ENCODE data around the gene CACNA1H. TPM values are rescaled to one million over a fixed set of nuclear protein-coding genes. Genes with fewer than 3 reads are reported as not detected.

CACNA1H gene
- total RNA-seq, 1 donor from 2014 or later = 6.7 TPM

DNA sequence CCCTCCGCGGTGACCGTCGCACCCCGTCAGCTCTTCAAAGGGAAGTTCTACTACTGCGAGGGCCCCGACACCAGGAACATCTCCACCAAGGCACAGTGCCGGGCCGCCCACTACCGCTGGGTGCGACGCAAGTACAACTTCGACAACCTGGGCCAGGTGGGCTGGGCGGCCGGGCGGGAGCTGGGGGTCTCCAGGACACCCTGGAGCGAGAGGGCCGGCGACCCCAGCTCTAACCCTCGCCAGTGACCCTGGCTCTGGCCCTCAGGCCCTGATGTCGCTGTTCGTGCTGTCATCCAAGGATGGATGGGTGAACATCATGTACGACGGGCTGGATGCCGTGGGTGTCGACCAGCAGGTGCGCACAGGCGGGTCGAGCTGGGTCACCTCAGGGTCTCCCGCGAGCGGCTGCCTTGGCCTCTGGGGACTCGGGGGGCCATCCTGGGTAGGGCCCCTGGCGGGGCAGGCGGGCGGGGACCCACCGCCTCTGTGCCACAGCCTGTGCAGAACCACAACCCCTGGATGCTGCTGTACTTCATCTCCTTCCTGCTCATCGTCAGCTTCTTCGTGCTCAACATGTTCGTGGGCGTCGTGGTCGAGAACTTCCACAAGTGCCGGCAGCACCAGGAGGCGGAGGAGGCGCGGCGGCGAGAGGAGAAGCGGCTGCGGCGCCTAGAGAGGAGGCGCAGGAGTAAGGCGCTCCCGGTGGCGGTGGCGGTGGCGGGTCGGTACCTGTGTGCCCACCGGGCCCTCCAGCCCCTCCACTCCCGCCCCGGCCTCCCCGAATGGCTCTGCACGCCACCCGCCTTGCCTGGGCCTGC lies 58.8 kb downstream of the CACNA1H start:
- no peak for DNase-seq (ENCODE audit: low read depth)
- TF ChIP-seq, protein P1, sequence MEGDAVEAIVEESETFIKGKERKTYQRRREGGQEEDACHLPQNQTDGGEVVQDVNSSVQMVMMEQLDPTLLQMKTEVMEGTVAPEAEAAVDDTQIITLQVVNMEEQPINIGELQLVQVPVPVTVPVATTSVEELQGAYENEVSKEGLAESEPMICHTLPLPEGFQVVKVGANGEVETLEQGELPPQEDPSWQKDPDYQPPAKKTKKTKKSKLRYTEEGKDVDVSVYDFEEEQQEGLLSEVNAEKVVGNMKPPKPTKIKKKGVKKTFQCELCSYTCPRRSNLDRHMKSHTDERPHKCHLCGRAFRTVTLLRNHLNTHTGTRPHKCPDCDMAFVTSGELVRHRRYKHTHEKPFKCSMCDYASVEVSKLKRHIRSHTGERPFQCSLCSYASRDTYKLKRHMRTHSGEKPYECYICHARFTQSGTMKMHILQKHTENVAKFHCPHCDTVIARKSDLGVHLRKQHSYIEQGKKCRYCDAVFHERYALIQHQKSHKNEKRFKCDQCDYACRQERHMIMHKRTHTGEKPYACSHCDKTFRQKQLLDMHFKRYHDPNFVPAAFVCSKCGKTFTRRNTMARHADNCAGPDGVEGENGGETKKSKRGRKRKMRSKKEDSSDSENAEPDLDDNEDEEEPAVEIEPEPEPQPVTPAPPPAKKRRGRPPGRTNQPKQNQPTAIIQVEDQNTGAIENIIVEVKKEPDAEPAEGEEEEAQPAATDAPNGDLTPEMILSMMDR (IDR thresholded peaks at IDR 0.05; ENCODE audit: insufficient read depth, low read length, poor library complexity, severe bottlenecking) = no peak
- Histone ChIP-seq H3K36me3 (ENCODE audit: control insufficient read depth, insufficient read depth, low read length) (no peaks in the 10 kb centered on the region), H3K4me3 (ENCODE audit: low read depth, low read length) (no peak overlapping the region), H3K27me3 (ENCODE audit: control insufficient read depth, insufficient read depth, low read length) (no peaks in the 10 kb centered on the region)

DNA sequence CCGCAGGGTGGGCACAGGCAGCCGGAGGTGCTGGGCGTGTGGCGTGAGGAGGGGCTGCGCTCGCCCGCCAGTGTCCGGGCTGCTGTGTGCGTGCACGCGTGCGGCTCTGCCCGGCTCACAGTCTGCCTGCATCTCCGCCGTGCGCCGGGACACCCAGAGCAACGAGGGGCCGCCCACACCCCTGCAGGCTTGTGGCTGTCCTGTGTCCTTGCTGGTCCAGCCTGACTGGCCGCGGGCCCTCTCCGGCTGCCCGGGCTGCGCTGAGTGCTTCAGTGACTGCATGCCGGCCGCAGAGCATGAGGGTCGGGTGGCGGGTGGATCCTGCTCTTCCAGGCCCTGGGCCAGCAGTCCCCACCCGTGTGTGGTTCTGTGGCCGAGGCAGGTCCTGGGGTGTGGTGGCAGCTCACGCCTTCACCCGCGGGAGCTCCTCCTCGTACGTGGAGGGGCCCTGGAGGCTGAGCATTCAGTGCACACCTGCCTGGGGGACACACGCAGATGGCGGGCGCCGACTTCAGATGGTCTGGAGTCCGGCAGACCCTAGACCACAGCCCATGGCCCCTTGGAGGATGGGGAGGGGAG lies 59.8 kb downstream of the CACNA1H start:
- H3K36me3 ChIP-seq (ENCODE audit: control insufficient read depth, insufficient read depth, low read length) = no peaks in the 10 kb centered on the region
- no peak for DNase-seq (ENCODE audit: low read depth)
- no peaks in the 10 kb centered on the region for H3K27me3 ChIP-seq (ENCODE audit: control insufficient read depth, insufficient read depth, low read length)
- H3K4me3 ChIP-seq (ENCODE audit: low read depth, low read length) = no peak overlapping the region
- TF ChIP-seq, protein P1 (IDR thresholded peaks at IDR 0.05; ENCODE audit: insufficient read depth, low read length, poor library complexity, severe bottlenecking) = no peak

DNA sequence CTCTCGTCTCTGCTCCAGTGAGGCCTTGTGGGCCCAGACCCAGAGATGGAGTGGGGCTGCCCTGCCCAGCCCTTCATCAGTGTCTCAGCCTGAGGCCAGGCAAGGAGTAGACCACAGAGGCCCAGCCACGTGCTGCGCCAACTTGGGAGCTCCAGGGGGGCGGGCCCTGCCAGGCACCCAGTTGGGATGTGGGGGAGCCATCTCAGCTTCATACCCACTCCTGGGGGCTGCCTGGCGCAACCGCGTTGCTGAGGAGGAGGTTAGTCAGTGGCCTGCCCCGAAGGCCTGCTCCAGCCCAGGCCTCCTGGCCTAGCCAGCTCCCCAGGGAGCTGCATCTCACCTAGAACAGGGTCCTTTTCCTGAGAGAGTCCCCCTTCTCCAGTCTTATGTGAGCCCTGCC lies 60.3 kb downstream of the CACNA1H start:
- no peaks in the 10 kb centered on the region for H3K27me3 ChIP-seq (ENCODE audit: control insufficient read depth, insufficient read depth, low read length)
- TF ChIP-seq, protein P1 (IDR thresholded peaks at IDR 0.05; ENCODE audit: insufficient read depth, low read length, poor library complexity, severe bottlenecking) = no peak
- no peaks in the 10 kb centered on the region for H3K36me3 ChIP-seq (ENCODE audit: control insufficient read depth, insufficient read depth, low read length)
- no peak for DNase-seq (ENCODE audit: low read depth)
- no peak overlapping the region for H3K4me3 ChIP-seq (ENCODE audit: low read depth, low read length)

DNA sequence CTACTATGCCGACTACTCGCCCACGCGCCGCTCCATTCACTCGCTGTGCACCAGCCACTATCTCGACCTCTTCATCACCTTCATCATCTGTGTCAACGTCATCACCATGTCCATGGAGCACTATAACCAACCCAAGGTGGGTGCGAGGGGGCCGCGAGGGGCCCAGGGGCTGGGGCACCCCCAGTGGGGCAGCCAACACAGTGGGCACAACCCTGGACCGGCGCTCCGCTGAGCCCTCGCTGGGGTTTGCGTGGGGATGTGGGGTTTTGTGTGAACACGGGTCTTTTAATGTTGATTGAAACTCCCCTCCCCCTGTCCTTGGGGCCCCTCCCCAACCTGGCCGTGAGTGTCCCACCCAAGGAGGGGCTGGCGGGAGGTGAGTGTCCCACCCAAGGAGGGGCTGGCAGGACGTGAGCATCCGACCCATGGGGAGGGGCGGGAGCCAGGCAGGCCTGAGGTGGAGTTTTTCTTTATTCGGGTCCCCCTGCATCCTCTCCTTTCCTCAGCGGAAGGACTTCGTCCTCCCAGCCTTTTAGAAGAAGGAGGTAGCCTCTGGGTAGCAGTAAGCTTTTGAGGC lies 61.0 kb downstream of the CACNA1H start:
- Histone ChIP-seq H3K4me3 (ENCODE audit: low read depth, low read length) (no peak overlapping the region), H3K36me3 (ENCODE audit: control insufficient read depth, insufficient read depth, low read length) (no peaks in the 10 kb centered on the region)
- TF ChIP-seq, protein P1 (IDR thresholded peaks at IDR 0.05; ENCODE audit: insufficient read depth, low read length, poor library complexity, severe bottlenecking) = no peak

DNA sequence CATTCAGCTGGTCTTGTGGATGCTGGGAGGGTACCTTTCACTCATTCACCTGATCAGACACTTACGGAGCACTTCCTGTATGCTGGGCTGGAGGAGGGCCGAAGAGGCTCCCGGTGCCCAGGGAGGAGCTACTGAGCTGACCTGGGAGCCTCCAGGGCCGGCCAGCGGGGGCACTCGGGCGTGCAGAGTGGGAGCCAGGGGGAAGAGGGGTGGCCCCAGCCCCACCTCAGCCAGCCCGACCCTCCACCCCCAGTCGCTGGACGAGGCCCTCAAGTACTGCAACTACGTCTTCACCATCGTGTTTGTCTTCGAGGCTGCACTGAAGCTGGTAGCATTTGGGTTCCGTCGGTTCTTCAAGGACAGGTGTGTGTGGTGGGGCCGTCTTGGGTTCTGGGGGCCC lies 61.8 kb downstream of the CACNA1H start:
- H3K4me3 ChIP-seq (ENCODE audit: low read depth, low read length) = no peak overlapping the region
- no peaks in the 10 kb centered on the region for H3K36me3 ChIP-seq (ENCODE audit: control insufficient read depth, insufficient read depth, low read length)
- no peak for DNase-seq (ENCODE audit: low read depth)
- no peaks in the 10 kb centered on the region for H3K27me3 ChIP-seq (ENCODE audit: control insufficient read depth, insufficient read depth, low read length)
- TF ChIP-seq, protein P1 (IDR thresholded peaks at IDR 0.05; ENCODE audit: insufficient read depth, low read length, poor library complexity, severe bottlenecking) = no peak

More for the DNA sequence above, 61.0 kb downstream of the CACNA1H start:
- no peaks in the 10 kb centered on the region for H3K27me3 ChIP-seq (ENCODE audit: control insufficient read depth, insufficient read depth, low read length)
- no peak for DNase-seq (ENCODE audit: low read depth)
